Stimulated activated CD4-positive, alpha-beta T cell treated with anti-CD3 and anti-CD28 coated beads, Interleukin-1b, Interleukin-23, amount 100 ng/mL, for 24 hours (primary cell): ENCODE data around the gene NID1.
"Not testable (repeated sequence)": the region's sequence is repeated elsewhere in the genome, so short reads cannot be mapped to it uniquely, and the experiment has no call there.

ENCODE experiments used
- DNase-seq, 4 experiments: peaks; one replicate each; pipeline ENCODE4 v3.0.0-alpha.2; 2020; ENCODE audit warnings: low read depth in 4 of 4, low spot score in 1 of 4

The NID1 gene

DNA sequence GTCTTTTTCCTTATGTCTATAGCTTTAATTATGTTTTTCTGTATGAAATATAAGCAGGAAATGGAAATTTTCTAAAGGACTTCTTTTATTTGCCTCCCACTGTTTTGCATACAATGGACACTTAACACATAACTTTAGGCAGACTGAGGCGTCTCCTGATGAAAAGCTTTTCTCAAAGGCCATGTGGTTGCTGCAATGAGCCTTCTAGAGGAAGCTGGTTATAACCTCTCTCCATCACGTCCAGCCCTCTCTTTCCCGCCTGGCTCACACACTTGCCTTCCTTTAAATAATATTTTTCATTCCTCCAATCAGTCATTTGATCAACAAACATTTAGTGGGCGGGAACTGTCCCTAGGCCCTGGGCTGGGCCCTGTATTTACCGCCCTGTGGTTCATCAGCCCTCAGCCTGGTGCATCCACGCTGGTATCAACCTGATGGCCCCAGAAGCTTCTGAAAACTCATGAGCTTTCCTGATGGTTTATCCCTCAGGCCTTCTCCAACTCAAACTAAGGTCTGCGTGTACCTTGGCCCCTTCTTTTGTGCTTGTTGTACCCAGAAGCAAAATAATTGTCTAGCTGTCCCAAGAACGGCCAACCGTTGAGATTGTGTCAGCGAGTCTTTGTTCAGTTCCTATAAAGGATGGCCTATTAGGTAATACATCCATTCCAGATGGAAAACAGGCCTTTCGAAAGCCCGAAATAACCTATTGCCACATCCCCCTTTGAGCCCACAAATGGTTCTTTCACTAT, 122.8 kb downstream of the NID1 start:
- no peak for DNase-seq

- no peak for DNase-seq
Observed at GRCh38 chr1:235940285-235940684, 124.6 kb downstream of the NID1 start.

DNA sequence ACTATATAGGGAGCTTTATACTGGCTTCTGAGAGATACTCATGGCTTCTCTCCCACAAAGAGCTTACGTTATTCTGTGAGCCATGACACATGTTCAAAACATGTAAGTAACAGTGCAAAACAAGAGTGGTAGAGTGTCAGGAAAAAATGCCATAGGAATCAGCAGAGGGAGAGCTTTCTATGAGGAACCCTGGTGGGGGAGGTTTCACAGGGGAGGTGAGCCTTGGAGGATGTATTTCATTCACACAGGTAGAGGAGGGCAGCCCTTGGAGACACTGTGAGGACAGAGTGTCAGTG, 125.5 kb downstream of the NID1 start:
- DNase-seq, result no peak

DNA sequence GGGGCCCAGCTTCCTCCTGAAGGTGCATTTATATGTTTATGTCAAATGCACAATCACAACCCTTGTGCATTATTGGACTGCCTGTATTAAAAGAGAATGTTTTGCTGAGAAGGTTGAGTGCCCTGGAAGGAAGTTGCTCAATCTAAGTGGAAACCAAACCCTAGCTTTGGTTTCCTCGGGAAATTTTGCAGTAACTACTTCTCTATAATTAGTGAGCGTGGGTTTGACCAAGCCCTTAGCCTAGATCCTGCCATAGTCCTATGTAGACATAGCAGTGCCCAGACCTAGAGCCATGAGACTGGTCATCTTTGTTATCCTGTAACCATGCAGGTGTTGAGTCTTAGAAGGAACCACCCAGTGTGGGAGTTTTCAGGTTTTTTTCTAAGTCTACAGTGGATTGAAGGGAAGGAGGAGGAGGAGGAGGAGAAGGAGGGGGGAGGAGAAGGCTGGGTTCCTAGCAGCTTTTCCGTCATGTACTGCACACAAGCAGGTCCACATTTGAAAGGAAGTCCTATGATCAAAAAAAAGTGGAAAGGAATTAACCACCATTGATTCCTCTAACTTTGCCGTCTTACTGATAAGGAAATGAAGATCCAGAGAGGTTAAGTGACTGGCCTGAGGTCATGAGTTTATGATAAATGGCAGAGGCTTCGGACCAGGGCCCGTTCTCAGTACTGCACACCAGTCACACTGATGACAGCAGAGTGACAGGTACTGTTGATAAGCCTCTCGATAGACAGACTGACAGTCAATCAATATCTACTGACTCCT, 126.0 kb downstream of the NID1 start:
- no peak for DNase-seq

GRCh38 chr1:235937123-235937522, 127.8 kb downstream of the NID1 start:
- no peak for DNase-seq

- no peak for DNase-seq
Observed at GRCh38 chr1:235935235-235936225, 129.4 kb downstream of the NID1 start.

GRCh38 chr1:235933766-235934116, 131.1 kb downstream of the NID1 start:
- no peak for DNase-seq

DNA sequence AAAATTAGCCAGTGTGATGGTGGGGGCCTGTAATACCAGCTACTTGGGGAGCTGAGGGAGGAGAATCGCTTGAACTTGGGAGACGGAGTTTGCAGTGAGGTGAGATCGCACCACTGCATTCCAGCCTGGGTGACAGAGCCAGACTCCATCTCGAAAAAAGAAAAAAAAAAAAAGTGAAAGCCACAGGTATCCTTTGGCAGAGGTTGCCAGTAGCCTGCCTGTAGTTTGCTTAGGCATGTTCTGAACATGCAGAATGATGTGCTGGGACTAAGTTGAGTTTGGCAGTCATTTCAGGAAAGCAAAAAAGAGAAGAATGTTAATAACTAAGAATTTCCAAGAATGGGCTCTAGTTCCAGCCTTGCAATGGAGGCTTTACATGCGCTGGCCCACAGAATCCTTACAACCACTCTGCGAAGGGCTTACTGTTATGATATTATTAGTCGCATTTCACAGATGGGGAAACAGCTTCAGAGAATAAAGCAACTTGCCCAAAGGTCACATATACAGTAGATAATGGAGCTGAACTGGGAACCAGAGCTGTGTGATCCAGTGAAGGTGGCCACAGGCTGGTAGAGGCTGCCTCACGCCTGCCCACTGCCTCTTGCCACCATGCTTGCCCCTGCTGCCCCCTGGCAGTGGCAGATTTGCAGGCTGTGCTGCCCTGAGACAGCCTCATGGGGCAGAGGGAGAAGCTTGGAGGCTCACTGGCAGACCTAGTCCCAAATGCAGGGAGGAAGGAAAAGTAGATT, 131.7 kb downstream of the NID1 start:
- no peak for DNase-seq

DNA sequence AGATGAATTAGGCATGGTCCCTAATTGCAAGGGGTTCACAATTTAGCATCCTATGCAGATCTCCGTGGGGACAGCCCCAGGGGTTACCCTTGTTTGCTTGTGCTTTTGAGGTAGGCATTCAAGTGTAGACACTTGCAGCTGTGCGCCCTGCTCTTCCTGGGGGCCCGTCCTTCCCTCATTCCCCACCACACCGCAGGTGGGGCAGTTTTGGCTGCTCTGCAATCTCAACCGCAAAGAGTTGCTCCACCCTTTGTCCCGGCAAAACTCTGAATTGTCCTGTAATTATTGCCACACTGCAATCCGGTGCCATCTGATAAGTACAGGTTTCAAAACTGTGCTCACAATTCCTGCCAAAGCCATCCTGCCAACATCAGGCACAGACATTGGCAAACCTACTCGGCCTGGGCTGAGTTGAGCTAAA, 132.8 kb downstream of the NID1 start:
- DNase-seq, result no peak

DNA sequence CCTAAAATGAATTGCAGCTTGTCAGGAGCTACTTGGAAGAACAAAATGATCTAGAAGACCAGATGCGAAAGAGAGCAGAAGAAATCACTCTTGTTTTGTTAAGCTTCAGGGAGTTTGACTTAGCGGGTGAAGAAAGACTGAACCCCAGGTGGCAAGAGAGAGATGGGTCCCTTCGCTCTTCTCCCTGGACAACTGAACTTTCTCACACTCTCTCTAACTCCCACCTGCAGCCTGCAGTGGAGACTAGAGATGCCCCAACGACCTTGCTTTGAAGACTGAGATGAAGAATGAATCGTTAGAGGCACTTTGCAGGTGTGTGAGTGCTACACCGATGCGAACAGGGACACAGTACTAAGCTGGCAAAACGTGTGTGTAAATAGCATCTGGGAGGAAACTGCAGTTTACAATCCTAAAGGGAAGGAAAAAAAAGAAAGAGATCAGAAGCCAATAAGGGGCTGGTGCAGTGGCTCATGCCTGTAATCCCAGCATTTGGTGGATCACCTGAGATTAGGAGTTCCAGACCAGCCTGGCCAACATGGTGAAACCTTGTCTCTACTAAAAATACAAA, 133.6 kb downstream of the NID1 start:
- DNase-seq, result no peak

- DNase-seq, result no peak
Observed at GRCh38 chr1:235930543-235930942, 134.3 kb downstream of the NID1 start.

- no peak for DNase-seq
Observed at GRCh38 chr1:235929216-235929615, 135.7 kb downstream of the NID1 start.

DNA sequence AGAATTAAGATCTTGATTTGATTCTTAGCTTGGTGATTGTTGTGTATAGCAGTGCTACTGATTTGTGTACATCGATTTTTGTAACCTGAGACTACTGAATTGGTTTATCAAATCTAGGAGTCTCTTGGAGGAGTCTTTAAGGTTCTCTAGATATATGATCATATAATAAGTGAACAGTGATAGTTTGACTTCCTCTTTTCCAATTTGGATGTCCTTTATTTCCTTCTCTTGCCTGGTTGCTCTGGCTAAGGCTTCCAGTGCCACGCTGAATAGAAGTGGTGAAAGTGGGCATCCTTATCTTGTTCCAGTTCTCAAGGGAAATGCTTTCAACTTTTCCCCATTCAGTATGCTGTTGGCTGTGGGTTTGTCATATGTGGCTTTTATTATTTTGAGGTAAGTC, 136.7 kb downstream of the NID1 start:
- DNase-seq, result no peak

GRCh38 chr1:235927551-235927950, 137.3 kb downstream of the NID1 start:
- not testable (repeated sequence) for DNase-seq
